ENCODE results near the gene TBXA2R.

The TBXA2R gene

DNA sequence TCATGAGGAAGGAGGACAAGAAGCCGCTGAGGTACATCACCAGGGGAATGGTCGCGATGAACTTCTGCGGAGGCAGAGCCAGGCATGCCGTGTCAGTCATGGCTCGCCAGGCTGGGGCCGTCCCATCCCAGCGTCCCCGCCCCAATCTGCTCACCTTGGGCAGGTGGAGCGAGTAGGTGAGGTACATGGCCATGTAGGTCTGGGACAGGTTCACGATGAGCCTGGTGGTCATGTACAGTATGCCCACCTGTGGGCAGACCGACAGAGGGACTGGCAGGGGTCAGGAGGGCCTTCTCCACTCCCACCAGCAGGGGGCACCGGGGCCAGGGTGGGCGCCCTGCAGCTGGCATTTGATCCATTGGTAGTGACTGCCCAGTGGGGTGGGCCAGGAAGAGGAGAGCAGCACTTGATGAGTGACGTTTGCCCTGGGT, 59.4 kb downstream of the TBXA2R start:
- TF ChIP-seq CTCF (IDR thresholded peaks at IDR 0.05), result peak; percentile 61

GRCh38 chr19:3546119-3546518, 60.6 kb downstream of the TBXA2R start:
- no peak for TF ChIP-seq CTCF (IDR thresholded peaks at IDR 0.05)

GRCh38 chr19:3545669-3546034, 61.0 kb downstream of the TBXA2R start:
- no peak for TF ChIP-seq CTCF (IDR thresholded peaks at IDR 0.05)

GRCh38 chr19:3544742-3545668, 61.7 kb downstream of the TBXA2R start:
- TF ChIP-seq CTCF (IDR thresholded peaks at IDR 0.05), result peak; percentile 98

Data from LNCAP (cell line).